MM.1S (cell line): ENCODE results near the gene CCDC27.

ENCODE experiments used
- DNase-seq: peaks from one replicate; pipeline ENCODE4 v3.0.0-alpha.2; 2015
- H2AFZ ChIP-seq: fragments of 300-600 bp; sonication (generic); 2 replicates; pipeline ENCODE4 v1.6.0; 2016; ENCODE audit warnings: antibody characterized with exemption, low read length
- H3F3A ChIP-seq: fragments of 300-600 bp; sonication (generic); 2 replicates; pipeline ENCODE4 v1.6.1; 2016; ENCODE audit warnings: mild to moderate bottlenecking, antibody characterized with exemption, low read length, moderate library complexity, mixed read lengths; ENCODE audit not compliant: insufficient read depth
- H3K27ac ChIP-seq: fragments of 300-600 bp; sonication (generic); 2 replicates; pipeline ENCODE4 v1.5.1; 2016; ENCODE audit warnings: mild to moderate bottlenecking, low read length
- H3K27me3 ChIP-seq: fragments of 300-600 bp; sonication (generic); replicated peaks from 2 replicates; pipeline ENCODE4 v1.6.0; 2016; ENCODE audit warnings: low read length; ENCODE audit not compliant: insufficient read depth
- H3K36me3 ChIP-seq: fragments of 300-600 bp; sonication (generic); replicated peaks from 2 replicates; pipeline ENCODE4 v1.6.1; 2016; ENCODE audit warnings: mild to moderate bottlenecking, low read length, mixed read lengths; ENCODE audit not compliant: insufficient read depth
- H3K4me1 ChIP-seq: fragments of 300-600 bp; sonication (generic); 2 replicates; pipeline ENCODE4 v1.6.1; 2016; ENCODE audit warnings: low read length, mixed read lengths
- H3K4me2 ChIP-seq: fragments of 300-600 bp; sonication (generic); 2 replicates; pipeline ENCODE4 v1.6.0; 2016; ENCODE audit warnings: low read depth, low read length
- H3K4me3 ChIP-seq: fragments of 300-600 bp; sonication (generic); 2 replicates; pipeline ENCODE4 v1.5.1; 2016; ENCODE audit warnings: low read length, mixed read lengths
- H3K79me2 ChIP-seq: fragments of 300-600 bp; sonication (generic); 2 replicates; pipeline ENCODE4 v1.6.1; 2016; ENCODE audit warnings: mixed run types, low read length, mixed read lengths
- H3K9ac ChIP-seq: fragments of 300-600 bp; sonication (generic); 2 replicates; pipeline ENCODE4 v1.6.1; 2016; ENCODE audit warnings: low read length, mixed read lengths
- H3K9me2 ChIP-seq: fragments of 300-600 bp; sonication (generic); replicated peaks from 2 replicates; pipeline ENCODE4 v1.6.1; 2016; ENCODE audit warnings: mild to moderate bottlenecking, low read length, mixed read lengths; ENCODE audit not compliant: insufficient read depth
- H3K9me3 ChIP-seq: fragments of 300-600 bp; sonication (generic); replicated peaks from 2 replicates; pipeline ENCODE4 v1.6.1; 2016; ENCODE audit warnings: mild to moderate bottlenecking, low read length, mixed read lengths; ENCODE audit not compliant: insufficient read depth
- H4K20me1 ChIP-seq: fragments of 300-600 bp; sonication (generic); 2 replicates; pipeline ENCODE4 v1.6.1; 2016; ENCODE audit warnings: mild to moderate bottlenecking, low read length, moderate library complexity, mixed read lengths; ENCODE audit not compliant: insufficient read depth
- CTCF ChIP-seq: fragments of 300-600 bp; sonication (generic); IDR thresholded peaks from 2 replicates; pipeline ENCODE4 v1.5.1; 2016; ENCODE audit warnings: antibody characterized with exemption, low read length, mixed read lengths
- EZH2 ChIP-seq: fragments of 300-600 bp; sonication (generic); optimal IDR thresholded peaks from 2 replicates; pipeline ENCODE3; 2017; ENCODE audit warnings: low read depth, mild to moderate bottlenecking, antibody characterized with exemption, low read length, mixed read lengths
- EZH2phosphoT487 ChIP-seq: fragments of 300-600 bp; sonication (generic); IDR thresholded peaks from 2 replicates; pipeline ENCODE4 v1.6.1; 2018; ENCODE audit warnings: antibody characterized with exemption, low read length

Gene CCDC27

GRCh38 chr1:3819771-3820200 is 67.5 kb downstream of the CCDC27 start:
- Histone ChIP-seq H3K4me3 (no peak overlapping the region), H3K9me2 (no peaks in the 10 kb centered on the region), H3K36me3 (no peaks in the 10 kb centered on the region), H3K27ac (no peak overlapping the region), H3K9me3 (no peaks in the 10 kb centered on the region), H4K20me1 (no peaks in the 10 kb centered on the region), H3K9ac (no peak overlapping the region), H3K4me2 (no peak overlapping the region), H3F3A (no peaks in the 10 kb centered on the region), H2AFZ (no peak overlapping the region), H3K79me2 (no peaks in the 10 kb centered on the region), H3K27me3 (no peaks in the 10 kb centered on the region), H3K4me1 (no peaks in the 10 kb centered on the region)
- TF ChIP-seq CTCF (no peak), EZH2phosphoT487 (no peak), EZH2 (no peak)
- no peak for DNase-seq

- Histone ChIP-seq H3K36me3 (no peaks in the 10 kb centered on the region), H3K9ac (no peak overlapping the region), H3K79me2 (no peaks in the 10 kb centered on the region), H4K20me1 (no peaks in the 10 kb centered on the region), H3F3A (no peaks in the 10 kb centered on the region), H3K9me2 (no peaks in the 10 kb centered on the region), H3K27me3 (no peaks in the 10 kb centered on the region), H3K4me2 (no peak overlapping the region), H3K27ac (no peak overlapping the region), H3K4me1 (no peaks in the 10 kb centered on the region), H2AFZ (no peak overlapping the region), H3K9me3 (no peaks in the 10 kb centered on the region), H3K4me3 (no peak overlapping the region)
- TF ChIP-seq EZH2, result no peak
- no peak for TF ChIP-seq CTCF
- TF ChIP-seq EZH2phosphoT487, result no peak
- no peak for DNase-seq
These were observed 68.1 kb downstream of the CCDC27 start for GRCh38 chr1:3820316-3820715.

GRCh38 chr1:3821004-3821403 is 68.8 kb downstream of the CCDC27 start:
- no peak for DNase-seq
- H3K9ac ChIP-seq, result no peak overlapping the region
- H3K4me2 ChIP-seq, result no peak overlapping the region
- H3K27ac ChIP-seq, result no peak overlapping the region
- no peaks in the 10 kb centered on the region for H3K9me2 ChIP-seq
- no peaks in the 10 kb centered on the region for H3K4me1 ChIP-seq
- TF ChIP-seq EZH2 (no peak), EZH2phosphoT487 (no peak), CTCF (no peak)
- H3K27me3 ChIP-seq, result no peaks in the 10 kb centered on the region
- H3K4me3 ChIP-seq, result no peak overlapping the region
- H3K36me3 ChIP-seq, result no peaks in the 10 kb centered on the region
- H3F3A ChIP-seq, result no peaks in the 10 kb centered on the region
- no peak overlapping the region for H2AFZ ChIP-seq
- H4K20me1 ChIP-seq, result no peaks in the 10 kb centered on the region
- no peaks in the 10 kb centered on the region for H3K79me2 ChIP-seq
- H3K9me3 ChIP-seq, result no peaks in the 10 kb centered on the region
